A549 treated with GW870086 at 1 μM for 4 hours (cell line): ENCODE data around the gene TBC1D24. TPM values are rescaled to one million over a fixed set of nuclear protein-coding genes. Genes with fewer than 3 reads are reported as not detected.

Source experiments
- total RNA-seq: library from RNA; stranded (reverse); fragments of 200-300 nt; extraction: Qiagen RNA extraction; gene quantifications from 5 replicates; pipeline ENCODE4 v1.2.3, GENCODE V29; 2022; ENCODE audit warnings: low read depth

Gene TBC1D24
- 5.7 to 8.7 TPM (median 7.5 TPM) in 5 replicates for total RNA-seq

GRCh38 chr16:2474877-2475412 is at the start of gene TBC1D24:
TBC1D24 (plus strand) TSS chr16:2475127; CDS start chr16:2496149, 21,022 bp downstream.

DNA sequence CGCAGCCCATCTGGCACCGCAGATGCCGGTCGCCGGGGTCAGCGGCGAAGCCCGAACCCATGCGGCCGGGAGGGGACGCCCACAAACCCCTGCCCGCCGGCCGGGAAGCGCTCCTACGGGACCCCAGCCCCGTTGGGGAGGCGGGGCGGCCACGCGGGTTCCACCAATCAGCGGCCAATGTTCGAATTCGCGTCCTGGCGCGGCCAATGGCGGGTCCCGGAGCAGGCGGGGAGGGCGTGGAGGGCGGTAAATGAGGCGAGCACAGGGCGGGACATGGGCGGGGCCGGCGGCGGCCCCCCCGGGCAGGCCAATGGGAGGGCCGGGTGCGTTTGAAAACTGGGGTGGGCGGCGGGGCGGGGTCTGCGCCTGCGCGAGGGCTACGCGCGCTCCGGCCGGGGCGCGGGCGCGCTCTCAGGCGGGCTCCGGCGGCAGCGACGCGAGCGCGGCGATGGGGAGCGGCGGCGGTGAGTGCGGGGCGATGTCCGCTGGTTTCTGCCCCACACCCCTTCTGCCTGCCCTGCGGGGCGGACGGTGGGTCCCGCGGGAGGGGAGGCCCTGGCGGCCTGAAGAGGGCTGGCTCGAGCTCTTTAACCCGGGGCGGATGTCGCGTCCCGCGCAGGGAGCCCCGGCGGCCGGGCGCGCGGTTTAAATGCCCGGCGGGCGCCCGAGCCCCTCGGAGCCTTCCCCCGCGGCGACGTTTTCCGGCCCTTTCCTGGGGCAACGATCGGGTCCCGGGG is 45.7 kb upstream of the TBC1D24 start, which contains the start of gene CCNF:
TSS of gene CCNF (plus strand) at position 414 of the 737 bp plus-strand sequence. CDS start at position 449, 35 bp downstream.

GRCh38 chr16:2459647-2460390 is 15.1 kb upstream of the TBC1D24 start, which contains the start of gene TEDC2:
TEDC2 (plus strand) TSS chr16:2460109; CDS start chr16:2460145, 36 bp downstream.

GRCh38 chr16:2471016-2471652 is 3.8 kb upstream of the TBC1D24 start, which contains the start of gene NTN3:
NTN3 (plus strand) TSS chr16:2471297; CDS start chr16:2471702, 405 bp downstream.

GRCh38 chr16:2513405-2514332 is 38.7 kb downstream of the TBC1D24 start, which contains the start of gene ATP6V0C:
ATP6V0C (plus strand) TSS chr16:2513952; CDS start chr16:2514104, 152 bp downstream.

DNA sequence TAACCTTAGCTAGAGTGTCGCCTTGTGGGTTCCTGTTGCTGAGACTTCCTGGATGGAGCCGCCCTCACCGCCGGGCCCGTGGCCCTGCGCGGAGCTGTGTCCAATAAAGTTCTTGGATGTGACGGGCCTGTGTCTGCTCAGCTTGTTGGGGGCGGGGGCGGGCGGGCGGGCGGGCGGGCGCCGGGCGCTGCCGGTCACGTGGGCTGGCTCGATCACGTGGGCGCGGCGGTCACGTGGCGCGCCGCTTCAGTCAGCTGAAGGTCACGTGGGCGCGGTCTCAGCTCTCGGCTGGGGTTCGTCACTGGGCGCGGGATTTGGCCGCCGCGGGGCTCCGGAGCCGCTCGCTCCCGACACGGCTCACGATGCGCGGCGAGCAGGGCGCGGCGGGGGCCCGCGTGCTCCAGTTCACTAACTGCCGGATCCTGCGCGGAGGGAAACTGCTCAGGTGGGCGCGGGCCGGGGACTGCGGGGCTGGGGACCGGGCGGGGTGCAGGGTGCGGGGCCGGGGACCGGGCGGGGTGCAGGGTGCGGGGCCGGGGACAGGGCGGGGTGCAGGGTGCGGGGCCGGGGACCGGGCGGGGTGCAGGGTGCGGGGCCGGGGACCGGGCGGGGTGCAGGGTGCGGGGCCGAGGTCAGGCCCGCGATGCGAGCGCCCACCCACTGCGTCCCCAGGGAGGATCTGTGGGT is 45.3 kb downstream of the TBC1D24 start, which contains the start of gene AMDHD2:
TSS of gene AMDHD2 (plus strand) at position 275 of the 687 bp plus-strand sequence. CDS start at position 363, 88 bp downstream.

DNA sequence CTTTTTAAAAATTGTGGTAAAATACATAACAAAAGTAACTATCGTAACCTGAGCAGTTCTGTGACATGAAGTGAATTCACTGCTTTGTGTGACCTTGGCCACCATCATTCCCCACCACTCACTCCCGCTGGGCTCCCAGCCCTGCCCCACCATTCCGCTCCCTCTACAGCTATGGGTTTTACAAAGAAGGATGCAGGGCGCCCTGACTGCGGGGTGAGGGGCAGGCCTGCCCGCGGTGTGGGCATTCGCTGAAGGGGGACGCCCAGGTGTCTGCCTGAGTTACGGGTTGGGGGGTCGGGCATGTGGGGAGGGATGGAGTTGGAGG is 56.4 kb downstream of the TBC1D24 start, which contains the start of gene CEMP1:
TSS of gene CEMP1 (minus strand) at position 38 of the 325 bp plus-strand sequence. CDS start 335 bp downstream, outside the sequence.

GRCh38 chr16:2537451-2538379 is 62.8 kb downstream of the TBC1D24 start, which contains the start of gene PDPK1:
PDPK1 (plus strand) TSS chr16:2538021; CDS start chr16:2538113, 92 bp downstream.

Other genes with a start within 250 kb of the TBC1D24 start
- gene DNASE1L2, start 238.7 kb upstream of the TBC1D24 start, total RNA-seq, result 0.80 to 1.7 TPM (median 1.6 TPM) in 5 replicates
- gene ECI1, start 223.5 kb upstream of the TBC1D24 start, total RNA-seq, result 47.7 to 92.0 TPM (median 91.2 TPM) in 5 replicates
- 248 to 285 TPM (median 258 TPM) in 5 replicates for gene RNPS1, start 207.0 kb upstream of the TBC1D24 start, total RNA-seq
- gene ABCA3, start 134.4 kb upstream of the TBC1D24 start, total RNA-seq, result 15.9 to 20.5 TPM (median 20.2 TPM) in 5 replicates
- gene CCNF, start 45.7 kb upstream of the TBC1D24 start, total RNA-seq, result 18.2 to 24.3 TPM (median 22.2 TPM) in 5 replicates
- 15.6 to 20.9 TPM (median 19.0 TPM) in 5 replicates for gene TEDC2, start 15.0 kb upstream of the TBC1D24 start, total RNA-seq
- 0.07 TPM in 1 of 5 replicates, not detected in the others for gene NTN3, start 3.8 kb upstream of the TBC1D24 start, total RNA-seq
- gene ATP6V0C, start 38.8 kb downstream of the TBC1D24 start, total RNA-seq, result 158 to 311 TPM (median 226 TPM) in 5 replicates
- 13.7 to 26.4 TPM (median 23.1 TPM) in 5 replicates for gene AMDHD2, start 45.2 kb downstream of the TBC1D24 start, total RNA-seq
- gene CEMP1, start 56.3 kb downstream of the TBC1D24 start, total RNA-seq, result 0.12 TPM in 1 of 5 replicates, not detected in the others
- 16.1 to 23.2 TPM (median 21.5 TPM) in 5 replicates for gene PDPK1, start 62.9 kb downstream of the TBC1D24 start, total RNA-seq
- gene KCTD5, start 207.4 kb downstream of the TBC1D24 start, total RNA-seq, result 36.0 to 45.0 TPM (median 43.8 TPM) in 5 replicates
- 0.71 to 1.9 TPM (median 1.3 TPM) in 5 replicates for gene PRSS27, start 245.1 kb downstream of the TBC1D24 start, total RNA-seq